Activated CD4-positive, CD25-positive, alpha-beta regulatory T cell treated with anti-CD3 and anti-CD28 coated beads, Interleukin-2, amount 50 U/mL, for 24 hours (primary cell): ENCODE results near the gene PVALEF.

Source experiments
- ATAC-seq, 2 donors: fragments of 150-1000 bp; cut with Tn5 transposase; one replicate each; pipeline ENCODE4 v1.10.0; 2021; ENCODE audit warnings: mild to moderate bottlenecking in 1 of 2, moderate library complexity in 1 of 2

The PVALEF gene

GRCh38 chr17:81129289-81129688 is 36.0 kb upstream of the PVALEF start:
- no peak for ATAC-seq

DNA sequence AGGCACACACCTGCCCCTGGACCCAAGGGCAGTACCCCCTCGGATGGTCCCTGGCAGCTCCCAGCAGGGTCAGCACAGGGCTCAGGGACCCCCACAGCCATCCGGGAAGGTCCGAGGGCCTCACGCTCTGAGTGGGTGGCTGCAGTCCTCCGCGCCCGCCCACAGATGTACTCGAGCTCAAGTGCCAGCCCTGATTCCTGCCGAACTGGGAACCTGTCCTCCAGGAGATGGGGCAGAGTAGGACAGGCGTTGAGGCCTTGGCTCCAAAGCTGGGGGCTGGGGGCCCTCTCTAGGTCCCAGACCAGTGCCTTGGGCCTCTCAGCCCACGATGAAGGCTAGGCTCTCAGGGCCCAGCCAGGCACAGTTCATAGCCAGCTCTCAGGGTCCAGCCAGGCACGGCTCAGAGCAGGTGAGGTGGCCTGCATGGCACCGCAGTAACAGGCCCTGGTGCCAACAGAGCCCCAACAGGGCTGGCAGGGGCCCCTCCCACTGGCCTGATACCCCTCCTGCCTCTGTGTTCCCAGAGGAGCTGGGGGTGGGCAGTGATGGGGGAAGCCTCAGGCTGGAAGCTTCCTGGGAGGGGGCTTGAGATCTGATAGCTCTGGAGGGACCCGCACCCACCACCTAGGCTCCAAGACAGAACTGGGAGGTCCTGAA is 35.5 kb upstream of the PVALEF start:
- no peak for ATAC-seq

DNA sequence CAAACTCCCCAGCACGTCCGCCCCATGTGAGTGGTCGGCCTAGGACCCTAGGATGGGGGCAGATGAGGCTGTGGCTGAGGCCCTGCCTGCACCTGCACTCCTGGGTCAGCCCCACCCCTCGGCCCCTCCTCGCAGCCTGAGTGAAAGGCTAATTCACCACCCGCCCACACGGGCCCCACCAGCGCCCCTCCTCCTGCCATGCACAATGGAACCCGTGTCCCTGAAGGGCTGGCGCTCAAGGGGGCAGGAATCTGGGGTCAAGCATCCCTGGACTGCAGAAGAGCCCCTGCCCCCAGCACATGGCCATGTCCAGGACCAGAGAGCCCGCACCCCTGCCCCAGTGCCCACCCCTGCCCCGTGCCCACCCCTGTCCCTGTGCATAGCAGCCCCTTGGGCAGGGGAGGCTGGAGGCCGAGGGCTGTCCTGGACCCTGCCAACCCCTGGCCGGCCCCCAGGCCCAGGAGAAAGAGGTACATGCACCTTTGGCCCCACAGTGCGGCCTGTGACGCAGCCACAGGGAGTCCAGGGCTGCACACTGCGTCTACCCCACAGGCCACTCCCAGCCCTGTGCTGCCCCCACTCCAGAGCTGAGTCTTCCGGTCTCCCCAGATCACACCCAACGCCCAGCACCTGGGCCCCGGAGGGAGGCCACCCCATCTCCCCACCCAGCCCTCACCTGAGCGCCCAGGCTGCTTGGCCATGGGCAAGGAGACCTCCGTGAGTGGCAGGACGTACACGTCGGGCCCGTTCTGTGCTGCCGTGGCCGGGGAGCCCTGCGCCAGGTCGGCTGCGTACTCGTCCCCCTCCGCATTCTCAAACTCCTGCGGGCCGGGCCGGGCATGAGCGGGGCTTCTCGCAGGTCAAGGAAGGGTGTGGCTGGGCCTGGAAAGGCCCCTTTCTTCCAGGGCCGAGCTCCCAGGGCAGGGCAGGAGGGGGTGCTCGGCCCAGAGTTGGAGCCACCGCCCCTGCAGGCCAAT is 34.6 kb upstream of the PVALEF start:
- ATAC-seq: no peak

DNA sequence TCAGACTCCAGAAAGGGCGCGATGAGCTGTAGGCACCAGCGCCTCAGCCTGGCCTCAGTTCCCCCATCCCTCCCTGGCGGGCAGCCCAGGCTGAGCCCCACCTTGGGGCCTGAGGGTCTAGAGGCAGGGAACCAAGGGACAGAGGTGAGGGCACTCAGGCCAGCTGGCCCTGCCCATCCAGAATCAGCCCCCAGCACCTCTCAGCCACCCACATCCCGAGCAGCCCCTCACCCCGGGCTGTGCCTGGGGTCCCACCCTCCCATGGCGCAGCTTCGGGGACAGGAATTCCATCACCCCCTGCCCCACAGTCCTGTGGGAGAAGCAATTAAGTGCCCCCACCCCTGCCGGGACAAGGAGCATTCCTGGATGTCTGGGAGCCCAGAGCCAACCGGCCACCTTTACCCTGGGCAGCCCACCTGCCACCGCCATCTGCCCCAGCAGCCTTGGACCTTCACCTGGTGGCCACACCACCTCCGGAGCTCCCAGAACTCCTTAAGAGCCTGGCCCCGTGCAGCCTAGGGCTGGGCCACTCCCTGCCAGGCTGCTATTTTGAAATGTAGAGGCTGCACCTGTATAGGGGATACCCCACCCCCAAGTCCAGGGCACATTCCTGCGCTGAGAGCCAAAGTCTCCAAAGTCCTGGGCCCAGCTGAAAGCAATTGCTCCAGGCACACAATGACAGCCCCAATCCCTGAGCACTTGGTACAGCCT is 33.7 kb upstream of the PVALEF start:
- ATAC-seq: no peak

GRCh38 chr17:81132197-81132540 is 33.1 kb upstream of the PVALEF start:
- ATAC-seq: no peak

DNA sequence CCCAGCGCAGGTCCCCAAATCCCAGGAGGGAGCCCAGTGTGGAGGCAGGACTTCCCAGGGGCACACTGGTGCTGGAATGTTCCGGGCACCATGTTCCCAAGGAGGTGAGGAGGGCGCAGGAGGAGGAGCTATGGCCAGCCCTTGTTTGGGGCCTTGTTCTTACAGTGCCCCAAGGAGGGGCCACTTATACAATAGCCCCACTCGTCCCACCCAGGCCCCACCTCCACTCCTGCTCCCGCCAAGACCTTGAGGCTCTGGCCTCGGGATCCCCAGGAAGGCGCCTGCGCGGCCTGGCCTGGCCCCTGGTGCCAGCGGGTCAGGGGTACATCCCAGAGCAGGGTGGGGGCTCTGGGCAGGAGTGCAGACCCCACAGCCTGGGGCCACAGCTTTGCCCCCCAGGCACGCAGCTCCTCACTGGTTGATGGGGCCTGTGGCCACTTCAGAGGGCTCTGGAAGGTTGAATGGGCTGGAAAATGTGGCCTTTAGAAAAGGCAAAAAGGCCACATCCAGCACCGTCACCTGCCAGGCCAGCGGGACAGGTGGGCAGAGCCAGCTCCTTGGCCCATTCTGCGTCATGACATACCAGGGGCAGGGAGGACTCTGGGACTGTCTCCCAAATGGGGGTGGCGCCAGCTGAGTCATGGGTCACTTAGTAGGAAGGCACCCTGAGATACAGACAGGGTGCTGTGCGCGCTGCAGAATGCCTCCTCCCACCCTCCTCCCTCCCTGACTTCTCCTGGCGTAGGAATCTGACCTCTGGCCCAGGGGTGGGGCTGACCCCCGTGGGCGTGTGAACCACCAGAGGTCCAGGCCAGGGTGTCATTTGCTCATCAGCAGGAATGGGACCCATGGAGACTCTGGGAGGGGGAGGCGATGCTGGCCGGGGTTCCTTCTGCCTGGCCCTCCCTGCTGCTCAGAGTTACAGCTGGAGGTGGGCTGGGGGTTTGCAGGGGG is 32.3 kb upstream of the PVALEF start:
- ATAC-seq: no peak

DNA sequence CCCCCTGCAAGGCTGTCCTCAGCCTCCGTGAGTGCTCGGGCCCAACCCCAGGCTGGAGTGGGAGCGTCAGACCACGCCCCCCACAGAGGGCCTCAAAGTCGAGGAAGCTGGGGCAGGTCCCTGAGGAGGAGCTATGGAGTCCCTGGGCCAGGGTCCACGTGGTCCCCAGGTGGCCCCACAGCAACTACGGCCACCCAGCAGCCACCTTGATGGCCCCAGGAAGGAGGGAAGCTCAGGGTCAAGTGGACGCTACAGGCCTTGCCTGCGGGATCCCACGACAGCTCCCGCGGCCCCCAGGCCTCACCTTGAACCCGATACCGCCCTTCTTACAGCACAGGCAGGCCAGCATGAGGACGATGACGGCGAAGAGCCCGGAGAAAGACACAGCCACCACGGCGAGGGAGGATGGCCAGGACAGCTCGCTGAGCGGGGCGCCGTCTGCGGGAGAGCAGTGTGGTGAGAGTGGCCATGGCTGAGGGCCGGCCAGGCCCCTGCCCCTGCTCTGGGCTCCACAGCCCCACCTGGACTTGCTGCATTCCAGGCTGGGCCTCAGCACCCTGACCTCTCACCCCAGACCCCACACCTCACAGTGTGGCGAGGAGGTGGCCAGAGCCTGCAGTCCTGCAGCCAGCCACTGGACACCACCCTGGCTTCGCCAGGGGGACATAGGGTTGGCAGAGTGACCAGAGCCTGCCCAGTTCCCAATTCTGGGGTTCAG is 31.1 kb upstream of the PVALEF start:
- ATAC-seq: no peak

GRCh38 chr17:81135505-81136278 is 29.6 kb upstream of the PVALEF start:
- no peak for ATAC-seq

DNA sequence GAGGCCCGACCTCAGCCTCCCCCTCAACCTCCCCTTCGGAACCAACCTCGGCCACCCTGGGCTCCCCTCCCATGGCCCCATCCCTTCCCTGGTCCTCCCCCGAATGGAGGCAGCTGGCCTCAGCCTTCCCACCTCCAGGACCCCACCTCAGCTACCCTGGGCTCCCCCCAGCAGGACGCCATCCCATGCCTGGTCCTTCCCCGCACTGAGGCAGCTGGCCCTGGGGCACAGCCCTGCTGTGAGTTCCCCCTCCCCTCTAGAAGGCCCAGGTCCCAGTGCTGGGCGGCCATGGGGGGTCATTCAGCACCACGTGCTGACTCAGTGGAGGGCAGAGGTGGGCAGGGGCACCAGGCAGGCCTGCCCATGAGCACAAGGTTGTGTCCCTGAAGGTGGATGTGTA is 28.9 kb upstream of the PVALEF start:
- ATAC-seq: no peak

DNA sequence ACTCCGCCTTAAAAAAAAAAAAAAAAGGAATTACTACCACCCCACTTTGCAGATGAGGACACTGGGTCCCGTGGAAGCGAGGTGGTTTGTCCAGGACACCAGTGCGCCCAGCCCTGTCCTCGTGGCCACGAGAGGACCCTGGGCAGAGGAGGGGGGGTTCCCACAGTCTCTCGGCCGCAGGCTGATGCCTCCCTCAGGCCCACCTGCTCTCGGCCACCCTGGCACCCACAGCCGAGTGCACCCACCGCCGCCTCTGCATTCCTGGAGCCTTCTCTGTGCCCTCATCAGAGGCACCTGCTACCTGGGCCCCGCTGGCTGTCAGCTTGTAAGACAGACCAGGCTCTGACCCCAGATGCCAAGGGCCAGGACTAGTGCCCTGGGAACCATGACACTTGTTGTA is 28.1 kb upstream of the PVALEF start:
- ATAC-seq: no peak

DNA sequence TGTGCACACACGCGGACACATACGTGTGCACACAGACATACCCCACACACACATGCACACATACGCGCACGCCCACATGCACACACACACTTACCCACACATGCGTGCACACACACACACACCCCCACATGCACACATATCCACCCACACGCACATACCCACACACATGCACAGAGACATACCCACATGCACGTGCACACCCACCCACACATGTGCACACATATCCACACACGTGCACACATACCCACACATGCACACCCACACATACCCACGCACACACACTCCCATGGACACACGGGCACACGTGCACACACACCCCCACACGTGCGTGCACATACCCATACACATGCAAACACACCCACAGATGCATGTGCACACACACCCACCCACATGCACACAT is 27.2 kb upstream of the PVALEF start:
- no peak for ATAC-seq

DNA sequence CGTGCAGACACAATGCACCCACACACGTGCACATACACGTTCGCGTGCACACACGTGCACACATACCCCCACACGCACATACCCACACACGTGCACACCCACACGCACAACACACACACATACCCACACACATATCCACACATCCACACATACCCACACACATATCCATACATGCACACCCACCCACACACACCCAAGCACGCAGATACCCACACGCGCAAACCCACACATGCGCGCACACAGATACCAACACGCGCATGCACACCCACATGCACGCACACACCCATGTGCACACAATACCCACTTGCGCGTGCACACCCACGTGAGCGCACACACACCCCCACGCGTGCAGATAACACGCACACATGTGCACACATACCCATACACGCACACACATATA is 26.8 kb upstream of the PVALEF start:
- ATAC-seq: no peak

GRCh38 chr17:81139428-81139827 is 25.9 kb upstream of the PVALEF start:
- ATAC-seq: no peak

DNA sequence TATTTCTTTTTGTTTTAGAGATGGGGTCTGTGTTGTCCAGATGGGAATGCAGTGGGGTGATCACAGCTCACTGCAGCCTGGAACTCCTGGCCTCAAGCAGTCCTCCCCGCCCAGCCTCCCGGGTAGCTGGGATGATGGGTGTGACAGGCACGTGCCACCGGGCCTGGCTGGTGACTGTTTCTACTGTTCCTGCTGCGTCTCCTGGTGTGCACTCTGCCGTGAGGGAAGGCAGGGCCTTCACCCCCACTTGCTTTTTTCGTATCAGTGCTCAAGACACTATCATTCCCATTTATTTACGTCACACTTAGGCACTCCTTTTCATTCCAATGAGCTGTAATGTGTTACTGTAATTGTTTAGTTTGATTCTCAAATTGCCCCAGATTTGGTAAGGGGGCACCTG is 25.3 kb upstream of the PVALEF start:
- ATAC-seq: no peak

GRCh38 chr17:81140695-81141094 is 24.6 kb upstream of the PVALEF start:
- ATAC-seq: no peak

GRCh38 chr17:81142301-81143199 is 22.8 kb upstream of the PVALEF start:
- ATAC-seq: peak; percentile 46 to 92

GRCh38 chr17:81143200-81143527 is 22.1 kb upstream of the PVALEF start:
- ATAC-seq: no peak

DNA sequence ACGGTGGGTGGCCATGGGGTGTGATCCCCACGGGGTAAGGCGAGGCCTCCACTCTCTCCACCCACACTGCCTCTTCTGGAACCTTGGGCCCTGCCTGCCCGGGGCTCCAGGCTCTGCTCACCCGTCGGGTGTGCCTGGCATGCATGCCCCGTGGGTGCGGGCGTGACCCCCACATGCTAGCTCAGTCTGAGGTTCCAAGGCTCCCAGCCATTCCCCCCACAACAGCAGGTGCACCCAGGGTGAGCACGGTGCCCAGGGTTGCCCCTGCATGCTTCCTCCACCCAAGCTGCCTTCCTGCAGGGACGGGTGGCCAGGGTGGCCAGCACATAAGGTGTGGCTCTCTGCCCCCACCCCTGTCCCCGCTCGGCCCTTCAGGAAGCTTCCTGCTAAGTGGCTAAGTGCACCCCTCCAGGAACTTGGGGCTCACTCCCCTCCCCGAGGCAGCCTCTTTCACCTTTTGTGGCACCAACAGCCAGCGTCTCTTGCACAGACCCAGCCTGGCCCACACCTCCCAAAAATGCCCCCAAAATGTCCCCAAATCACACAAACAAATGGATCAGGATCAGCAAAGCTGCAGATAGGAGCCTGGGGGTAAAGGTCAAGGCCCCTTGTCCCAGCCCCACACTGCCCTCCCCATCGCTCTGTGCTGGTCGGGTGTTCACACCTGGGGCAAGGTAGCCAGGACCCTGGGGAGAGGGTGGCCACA is 21.4 kb upstream of the PVALEF start:
- no peak for ATAC-seq

DNA sequence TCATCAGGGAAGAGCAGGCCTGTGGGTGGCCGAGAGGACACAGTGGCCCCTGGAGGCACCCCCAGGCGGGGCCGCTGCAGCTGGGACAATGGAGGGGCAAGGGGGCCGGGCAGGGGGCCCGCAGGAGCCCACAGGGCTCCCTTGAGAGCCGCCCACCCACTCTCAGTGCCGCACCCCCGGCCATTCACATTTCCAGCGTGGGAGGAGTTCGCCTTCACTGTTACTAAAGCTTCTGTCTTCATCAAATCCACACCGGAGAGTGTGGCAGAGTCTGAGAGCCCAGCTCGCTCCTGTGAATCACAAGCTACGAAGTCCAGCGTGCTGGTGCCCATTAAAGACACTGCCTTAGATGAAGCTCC is 20.9 kb upstream of the PVALEF start:
- no peak for ATAC-seq
